CD4-positive, CD25-positive, alpha-beta regulatory T cell (primary cell): ENCODE results near the gene SPDEF. TPM values are rescaled to one million over a fixed set of nuclear protein-coding genes. Genes with fewer than 3 reads are reported as not detected.
A peak's percentile ranks its signal among the peaks of the same experiment; 100 is the strongest.

ENCODE experiments used
- ATAC-seq, 2 donors: fragments of 150-1000 bp; cut with Tn5 transposase; one replicate each; pipeline ENCODE4 v1.10.0; 2021; ENCODE audit warnings: low read depth in 2 of 2, moderate number of reproducible peaks in 2 of 2, moderate library complexity in 1 of 2
- DNase-seq, 3 donors: peaks; one replicate each; pipeline versions ENCODE4 v3.0.0 to v3.0.0-alpha.2; 2012 to 2022; ENCODE audit warnings: mixed read lengths in 1 of 3
- H3K27ac ChIP-seq: one replicate; pipeline ENCODE4 v1.7.0; 2013; ENCODE audit warnings: mild to moderate bottlenecking, low read length; ENCODE audit not compliant: insufficient read depth, poor library complexity, severe bottlenecking
- H3K27me3 ChIP-seq: one replicate; pipeline ENCODE4 v1.7.0; 2013; ENCODE audit warnings: low read length; ENCODE audit not compliant: control insufficient read depth, insufficient read depth
- H3K36me3 ChIP-seq: one replicate; pipeline ENCODE4 v1.7.0; 2013; ENCODE audit warnings: mild to moderate bottlenecking, low read length, moderate library complexity; ENCODE audit not compliant: control insufficient read depth, insufficient read depth
- H3K4me1 ChIP-seq: 2 replicates; pipeline ENCODE4 v1.7.0; 2013; ENCODE audit warnings: mild to moderate bottlenecking, low read length; ENCODE audit not compliant: insufficient read depth, control insufficient read depth, poor library complexity, severe bottlenecking
- H3K4me3 ChIP-seq: one replicate; pipeline ENCODE4 v1.7.0; 2013; ENCODE audit warnings: low read depth, mild to moderate bottlenecking, low read length, moderate library complexity
- H3K9me3 ChIP-seq, 2 experiments: 1 replicate in 1 of 2; 2 replicates in 1 of 2; pipeline ENCODE4 v1.7.0; 2013; ENCODE audit warnings: low read length in 2 of 2, mild to moderate bottlenecking in 1 of 2, moderate library complexity in 1 of 2; ENCODE audit not compliant: control insufficient read depth in 2 of 2
- H3K27ac Mint-ChIP-seq, 3 donors: one replicate each; pipeline ENCODE4 v1.8.0; 2020 to 2022; ENCODE audit warnings: mild to moderate bottlenecking in 3 of 3, mixed read lengths in 3 of 3, moderate library complexity in 2 of 3
- H3K27me3 Mint-ChIP-seq: one replicate; pipeline ENCODE4 v1.8.0; 2022; ENCODE audit warnings: mild to moderate bottlenecking, mixed read lengths
- H3K36me3 Mint-ChIP-seq: one replicate; pipeline ENCODE4 v1.8.0; 2020; ENCODE audit warnings: mixed read lengths
- H3K4me1 Mint-ChIP-seq, 4 donors: one replicate each; pipeline ENCODE4 v1.8.0; 2020 to 2022; ENCODE audit warnings: mixed read lengths in 4 of 4, mild to moderate bottlenecking in 1 of 4
- H3K4me3 Mint-ChIP-seq, 4 donors: one replicate each; pipeline ENCODE4 v1.8.0; 2020 to 2022; ENCODE audit warnings: mild to moderate bottlenecking in 4 of 4, mixed read lengths in 4 of 4, moderate library complexity in 3 of 4
- H3K9me3 Mint-ChIP-seq, 7 donors: one replicate each; pipeline ENCODE4 v1.8.0; 2020 to 2022; ENCODE audit warnings: mixed read lengths in 7 of 7, mild to moderate bottlenecking in 3 of 7, moderate library complexity in 2 of 7
- polyA plus RNA-seq, 4 donors: library from polyadenylated mRNA; unstranded; fragments of 300-500 nt; fragmentation: Illumina TruSeq; gene quantifications; one replicate each; pipeline ENCODE4 v1.2.3, GENCODE V29; 2021
- total RNA-seq: library from RNA; stranded (reverse); gene quantifications from one replicate; pipeline ENCODE4 v1.2.3, GENCODE V29; 2022

Gene SPDEF
- total and polyA plus RNA-seq, 5 donors from 2014 or later = 0.35 TPM; not detected in 4

DNA sequence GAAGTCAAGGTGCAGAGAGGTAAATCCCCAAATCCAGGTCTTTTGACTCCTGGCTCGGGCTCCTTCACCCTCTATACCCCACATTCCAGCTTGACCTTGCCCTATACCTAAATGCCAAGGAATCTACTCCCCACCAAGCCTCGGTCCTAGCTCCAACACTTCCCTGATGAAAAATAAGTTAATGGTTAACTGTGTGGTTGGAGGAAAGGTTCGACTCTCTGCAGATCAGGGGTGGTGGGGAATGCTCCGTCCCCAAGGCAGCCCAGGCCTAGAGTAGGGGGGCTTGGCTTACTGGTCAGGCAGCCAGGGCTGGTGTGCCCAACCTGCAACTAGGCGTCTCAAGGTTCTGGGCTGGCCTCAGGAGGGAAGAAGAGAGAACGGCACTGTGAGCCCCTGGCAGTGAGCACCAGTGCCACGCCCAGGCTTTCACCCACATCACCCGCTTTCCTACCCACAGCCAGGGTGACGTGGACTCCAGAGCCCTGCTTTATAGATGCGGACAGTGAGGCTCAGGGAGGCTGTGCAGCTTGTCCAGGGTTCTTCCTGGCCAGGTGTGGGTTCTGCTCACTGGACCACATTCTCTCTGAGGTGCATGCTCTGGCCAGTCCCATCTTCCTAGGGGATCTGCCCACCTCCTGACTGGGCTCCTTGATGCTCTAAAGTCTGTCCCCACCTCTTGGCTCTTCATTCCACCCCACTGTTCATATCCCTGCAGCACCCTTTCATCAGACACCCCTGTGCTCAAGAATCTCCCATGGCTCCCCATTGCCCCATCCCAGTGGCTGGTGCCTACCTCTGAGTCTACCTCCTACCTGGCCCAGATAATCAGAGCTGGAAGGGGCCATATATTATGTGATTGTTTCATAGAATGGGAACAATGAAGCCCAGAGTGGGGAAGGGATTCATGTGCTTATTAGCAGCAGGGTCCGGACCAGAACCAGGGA lies 8.2 kb downstream of the SPDEF start:
- no peaks in the 10 kb centered on the region for H3K36me3 ChIP-seq
- H3K9me3 Mint-ChIP-seq = peaks cover 0 to 2% (median 0%) of the 10 kb centered on the region in 7 donors

DNA sequence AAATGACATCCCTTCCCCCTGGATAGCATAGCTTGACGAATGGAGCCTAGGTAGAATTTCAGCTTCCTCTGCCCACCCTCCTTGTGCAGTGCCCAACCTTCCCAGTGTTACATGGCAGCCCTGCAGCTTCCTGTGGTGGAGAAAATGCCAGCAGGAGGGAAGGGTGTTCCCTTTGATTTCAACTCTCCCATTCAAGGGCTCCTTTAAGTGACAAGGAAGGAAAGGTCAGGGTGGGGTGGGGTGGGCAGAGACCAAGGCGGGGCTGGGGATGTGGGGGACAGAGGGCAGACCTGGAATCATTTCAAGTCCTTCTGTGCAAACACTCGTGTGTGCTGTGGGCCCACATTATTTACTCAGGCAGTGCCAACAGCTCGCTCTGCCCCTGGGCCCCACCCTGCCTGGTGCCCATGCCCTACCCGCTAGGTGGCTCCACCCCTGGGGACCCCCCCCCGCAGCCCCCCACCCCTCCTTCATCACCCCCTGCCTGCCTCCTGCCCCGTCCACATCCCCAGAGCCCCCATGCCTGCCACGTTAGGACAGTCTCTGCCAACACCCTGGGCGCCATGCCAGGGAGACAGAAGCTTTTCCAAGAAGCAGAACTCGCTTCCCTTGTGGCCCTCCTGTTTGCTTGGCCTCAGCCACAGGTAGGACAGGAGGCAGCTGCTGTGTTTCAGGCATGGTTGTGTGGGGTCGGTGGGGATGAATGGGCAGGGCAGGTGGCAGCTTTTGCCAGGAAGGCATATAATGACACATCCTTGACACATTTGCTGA lies 9.4 kb downstream of the SPDEF start:
- Mint-ChIP-seq H3K4me1 (no peaks in the 10 kb centered on the region), H3K4me3 (no peak overlapping the region), H3K27me3 (peaks cover 6% of the 10 kb centered on the region), H3K27ac (no peak overlapping the region), H3K36me3 (no peaks in the 10 kb centered on the region), H3K9me3 (peaks cover 0 to 2% (median 0%) of the 10 kb centered on the region in 7 donors)
- no peak overlapping the region for H3K4me3 ChIP-seq
- ATAC-seq (no peak), DNase-seq (no peak)
- H3K27ac ChIP-seq = no peak overlapping the region
- H3K4me1 ChIP-seq = no peaks in the 10 kb centered on the region
- H3K27me3 ChIP-seq = no peaks in the 10 kb centered on the region
- H3K9me3 ChIP-seq = no peaks in the 10 kb centered on the region
- H3K36me3 ChIP-seq = no peaks in the 10 kb centered on the region

More for the DNA sequence above, 8.2 kb downstream of the SPDEF start:
- Mint-ChIP-seq H3K36me3 (no peaks in the 10 kb centered on the region), H3K4me1 (no peaks in the 10 kb centered on the region), H3K27me3 (peaks cover 9% of the 10 kb centered on the region), H3K4me3 (no peak overlapping the region), H3K27ac (peak overlapping the region in 1 of 3 donors; percentile 3)
- Histone ChIP-seq H3K27me3 (no peaks in the 10 kb centered on the region), H3K4me1 (no peaks in the 10 kb centered on the region), H3K4me3 (no peak overlapping the region), H3K9me3 (no peaks in the 10 kb centered on the region), H3K27ac (no peak overlapping the region)
- ATAC-seq = no peak
- no peak for DNase-seq

DNA sequence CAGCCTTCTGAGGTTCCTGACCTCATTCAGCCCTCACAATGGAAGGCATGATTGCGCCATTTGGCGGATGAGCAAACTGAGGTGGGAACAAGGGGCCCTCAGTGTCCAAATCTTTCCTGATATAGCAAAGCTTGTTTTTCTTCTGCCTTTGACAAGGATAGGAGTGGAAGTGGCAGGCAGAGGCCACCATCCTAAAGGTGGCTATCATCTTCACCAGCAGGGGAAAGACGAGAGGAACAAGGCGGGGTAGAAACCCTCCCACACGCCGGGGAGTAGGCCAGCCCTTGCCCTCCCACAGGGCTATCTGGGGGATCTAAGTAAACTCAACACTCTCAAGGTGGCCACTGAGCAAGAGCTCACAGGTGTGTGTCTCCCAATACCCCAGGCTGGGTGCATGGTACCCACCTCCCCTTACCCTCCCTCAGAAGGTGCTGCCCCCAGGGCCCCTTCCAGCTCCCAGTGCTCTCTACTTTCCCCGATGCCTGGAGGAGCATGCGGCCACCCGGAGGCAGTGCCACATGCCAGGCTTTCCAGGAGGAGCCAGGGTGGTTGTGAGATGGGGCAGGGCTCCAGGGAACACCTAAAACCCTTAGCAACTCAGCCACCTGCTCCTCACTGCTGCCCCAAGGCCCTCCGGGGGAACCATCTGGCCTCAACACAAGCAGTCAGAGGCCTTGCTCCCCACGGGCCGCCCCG lies 11.2 kb downstream of the SPDEF start:
- DNase-seq (no peak), ATAC-seq (no peak)
- Mint-ChIP-seq H3K4me3 (no peak overlapping the region), H3K4me1 (no peaks in the 10 kb centered on the region), H3K27ac (no peak overlapping the region), H3K9me3 (peaks cover 0 to 2% (median 0%) of the 10 kb centered on the region in 7 donors), H3K36me3 (no peaks in the 10 kb centered on the region), H3K27me3 (peaks cover under 1% of the 10 kb centered on the region)
- Histone ChIP-seq H3K4me3 (no peak overlapping the region), H3K27ac (no peak overlapping the region), H3K4me1 (no peaks in the 10 kb centered on the region), H3K36me3 (no peaks in the 10 kb centered on the region), H3K9me3 (no peaks in the 10 kb centered on the region), H3K27me3 (no peaks in the 10 kb centered on the region)

DNA sequence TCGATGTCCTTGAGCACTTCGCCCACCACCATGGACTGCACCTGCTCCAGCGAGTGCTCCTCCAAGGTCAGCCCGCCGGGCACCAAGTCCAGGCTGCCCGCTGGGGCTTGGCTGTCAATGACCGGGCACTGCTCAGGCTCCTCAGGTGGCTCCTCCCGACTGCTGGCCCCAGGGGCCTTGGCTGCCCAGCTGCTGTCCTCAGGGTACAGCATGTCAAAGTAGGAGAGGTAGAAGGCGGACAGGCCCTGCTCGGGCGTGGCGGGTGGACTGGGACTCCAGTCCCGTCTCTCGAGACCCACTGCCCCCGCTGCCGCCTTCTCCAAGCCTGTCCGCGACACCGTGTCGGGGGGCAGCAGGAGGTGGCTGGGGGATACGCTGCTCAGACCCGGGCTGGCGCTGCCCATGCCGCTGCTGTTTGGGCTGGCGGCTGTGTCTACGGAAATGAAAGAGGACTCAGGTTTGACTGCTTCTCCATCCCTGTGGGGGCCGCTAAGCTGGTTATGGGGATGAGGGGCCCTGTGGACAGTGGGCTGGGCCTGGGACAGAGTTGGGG lies 12.0 kb downstream of the SPDEF start:
- no peaks in the 10 kb centered on the region for H3K4me1 ChIP-seq
- H3K27ac ChIP-seq = no peak overlapping the region
- H3K27me3 ChIP-seq = no peaks in the 10 kb centered on the region
- no peak for DNase-seq
- no peak overlapping the region for H3K4me3 Mint-ChIP-seq
- no peak overlapping the region for H3K4me3 ChIP-seq
- no peak overlapping the region for H3K27ac Mint-ChIP-seq
- H3K36me3 Mint-ChIP-seq = no peaks in the 10 kb centered on the region
- no peaks in the 10 kb centered on the region for H3K4me1 Mint-ChIP-seq
- ATAC-seq = no peak
- no peaks in the 10 kb centered on the region for H3K27me3 Mint-ChIP-seq
- no peaks in the 10 kb centered on the region for H3K9me3 ChIP-seq
- H3K36me3 ChIP-seq = no peaks in the 10 kb centered on the region
- H3K9me3 Mint-ChIP-seq = peaks cover 0 to 2% (median 0%) of the 10 kb centered on the region in 7 donors

DNA sequence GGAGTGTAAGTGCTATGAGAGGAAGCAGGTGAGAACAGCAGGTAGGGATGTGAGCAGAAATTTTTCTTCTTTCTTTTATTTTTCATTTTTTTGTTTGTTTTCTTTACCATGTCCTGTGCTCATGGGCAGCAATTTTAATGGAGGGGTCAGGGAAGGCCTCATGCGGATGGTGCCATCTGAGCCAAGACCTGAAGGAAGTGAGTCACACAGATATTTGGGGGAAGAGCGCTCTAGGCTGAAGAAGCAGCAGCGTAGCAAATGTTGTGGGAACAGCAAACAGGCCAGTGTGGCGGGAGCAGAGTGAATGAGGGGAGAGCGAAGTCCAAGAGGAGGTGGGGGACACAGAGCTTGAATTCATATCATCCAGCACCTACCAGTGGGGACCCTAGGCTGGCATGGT lies 12.7 kb downstream of the SPDEF start:
- no peaks in the 10 kb centered on the region for H3K4me1 ChIP-seq
- H3K4me3 Mint-ChIP-seq = no peak overlapping the region
- DNase-seq = no peak
- H3K27me3 ChIP-seq = no peaks in the 10 kb centered on the region
- H3K27ac ChIP-seq = no peak overlapping the region
- no peaks in the 10 kb centered on the region for H3K27me3 Mint-ChIP-seq
- H3K36me3 Mint-ChIP-seq = no peaks in the 10 kb centered on the region
- H3K36me3 ChIP-seq = no peaks in the 10 kb centered on the region
- no peaks in the 10 kb centered on the region for H3K4me1 Mint-ChIP-seq
- H3K9me3 ChIP-seq = no peaks in the 10 kb centered on the region
- peaks cover 0 to 2% (median 0%) of the 10 kb centered on the region in 7 donors for H3K9me3 Mint-ChIP-seq
- no peak for ATAC-seq
- no peak overlapping the region for H3K4me3 ChIP-seq
- H3K27ac Mint-ChIP-seq = no peak overlapping the region

DNA sequence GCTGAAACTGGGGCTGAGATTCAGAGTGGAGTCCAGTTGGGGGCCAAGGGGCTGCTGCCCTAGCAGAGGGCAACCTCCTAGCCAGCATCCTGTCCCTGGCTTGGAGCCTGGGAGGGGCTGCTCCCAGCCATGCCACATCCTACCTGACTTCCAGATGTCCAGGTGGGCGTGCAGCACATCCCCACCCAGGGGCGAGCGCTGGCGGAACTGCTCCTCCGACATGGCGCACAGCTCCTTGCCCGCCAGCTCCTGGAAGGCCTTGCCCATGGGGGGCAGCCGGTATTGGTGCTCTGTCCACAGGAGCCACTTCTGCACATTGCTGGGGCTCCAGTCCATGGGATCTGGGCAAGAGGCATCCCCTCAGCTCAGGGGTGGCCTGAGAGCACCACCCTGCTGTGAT lies 15.3 kb downstream of the SPDEF start:
- Mint-ChIP-seq H3K9me3 (peaks cover 0 to 2% (median 0%) of the 10 kb centered on the region in 7 donors), H3K4me1 (no peaks in the 10 kb centered on the region), H3K27ac (no peak overlapping the region), H3K27me3 (no peaks in the 10 kb centered on the region), H3K36me3 (no peaks in the 10 kb centered on the region), H3K4me3 (no peak overlapping the region)
- Histone ChIP-seq H3K27ac (no peak overlapping the region), H3K36me3 (no peaks in the 10 kb centered on the region), H3K4me1 (no peaks in the 10 kb centered on the region), H3K27me3 (no peaks in the 10 kb centered on the region), H3K9me3 (no peaks in the 10 kb centered on the region), H3K4me3 (no peak overlapping the region)
- DNase-seq (no peak), ATAC-seq (no peak)

DNA sequence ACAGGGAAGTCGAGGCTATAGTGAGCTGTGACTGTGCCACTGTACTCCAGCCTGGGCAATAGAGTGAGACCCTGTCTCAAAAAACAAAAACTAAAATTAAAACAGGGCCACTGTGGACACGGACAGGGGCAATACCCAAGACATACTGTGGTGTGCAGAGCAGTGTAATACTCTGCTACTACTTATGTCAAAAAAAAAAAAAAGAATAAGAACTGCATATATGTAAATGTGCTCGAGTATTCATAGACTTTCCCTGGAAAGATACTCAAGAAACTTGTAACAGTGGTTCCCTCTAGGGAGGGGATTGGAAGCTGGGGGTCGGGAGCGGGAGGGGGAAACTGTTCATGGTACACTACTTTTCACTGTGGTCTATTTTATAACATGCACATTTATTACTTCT lies 15.9 kb downstream of the SPDEF start:
- no peak overlapping the region for H3K4me3 Mint-ChIP-seq
- Histone ChIP-seq H3K9me3 (no peaks in the 10 kb centered on the region), H3K36me3 (no peaks in the 10 kb centered on the region), H3K4me1 (no peaks in the 10 kb centered on the region), H3K4me3 (no peak overlapping the region), H3K27me3 (no peaks in the 10 kb centered on the region), H3K27ac (no peak overlapping the region)
- H3K4me1 Mint-ChIP-seq = no peaks in the 10 kb centered on the region
- H3K36me3 Mint-ChIP-seq = no peaks in the 10 kb centered on the region
- ATAC-seq = no peak
- H3K27ac Mint-ChIP-seq = no peak overlapping the region
- no peaks in the 10 kb centered on the region for H3K27me3 Mint-ChIP-seq
- H3K9me3 Mint-ChIP-seq = no peaks in the 10 kb centered on the region
- DNase-seq = no peak
